GM18909 (cell line): ENCODE measurements around the gene CEP192.
"Not testable (repeated sequence)": the region's sequence is repeated elsewhere in the genome, so short reads cannot be mapped to it uniquely, and the experiment has no call there.

Experiments
- ATAC-seq: cut with Tn5 transposase; IDR thresholded peaks from one replicate; pipeline ENCODE4 v1.9.1; 2021; ENCODE audit warnings: mild to moderate bottlenecking; ENCODE audit not compliant: unreplicated experiment, poor library complexity

Gene CEP192

DNA sequence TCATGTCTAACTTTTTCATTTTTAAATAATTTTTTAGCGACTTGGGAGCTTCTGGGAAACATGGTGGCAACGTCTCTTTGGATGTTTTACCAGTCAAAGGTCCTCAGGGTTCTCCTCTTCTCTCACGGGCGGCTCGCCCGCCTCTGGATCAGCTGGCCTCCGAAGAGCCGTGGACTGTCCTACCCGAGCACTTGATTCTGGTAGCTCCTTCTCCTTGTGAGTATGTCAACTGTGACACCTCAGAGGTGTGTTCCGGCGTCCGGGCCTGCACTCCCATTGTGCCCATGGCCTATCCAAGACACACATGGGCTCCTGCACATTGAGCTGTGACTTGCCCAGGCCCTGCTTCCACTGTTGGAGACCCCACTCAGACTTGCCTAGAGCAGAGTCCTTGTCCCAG is 104.3 kb downstream of the CEP192 start:
- no peak for ATAC-seq

DNA sequence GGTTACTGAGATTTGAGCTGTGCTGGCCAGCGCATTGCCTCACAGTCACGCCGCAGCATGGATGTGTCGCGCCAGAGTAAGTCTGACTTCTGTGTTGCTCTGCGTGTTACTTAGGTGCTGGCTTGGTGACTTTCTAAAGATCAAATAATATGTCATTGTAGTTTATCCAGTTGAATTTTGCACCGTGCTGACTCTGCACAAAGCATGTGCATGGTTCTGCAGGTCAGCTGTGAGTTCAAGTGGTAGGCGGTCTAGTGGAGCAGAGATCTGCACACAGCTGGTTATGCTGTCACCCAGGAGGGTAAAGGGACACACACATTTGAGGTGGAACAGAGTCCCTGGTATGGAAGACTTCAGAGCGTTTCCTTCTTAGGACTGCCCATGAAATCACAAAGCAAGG is 105.1 kb downstream of the CEP192 start:
- no peak for ATAC-seq

DNA sequence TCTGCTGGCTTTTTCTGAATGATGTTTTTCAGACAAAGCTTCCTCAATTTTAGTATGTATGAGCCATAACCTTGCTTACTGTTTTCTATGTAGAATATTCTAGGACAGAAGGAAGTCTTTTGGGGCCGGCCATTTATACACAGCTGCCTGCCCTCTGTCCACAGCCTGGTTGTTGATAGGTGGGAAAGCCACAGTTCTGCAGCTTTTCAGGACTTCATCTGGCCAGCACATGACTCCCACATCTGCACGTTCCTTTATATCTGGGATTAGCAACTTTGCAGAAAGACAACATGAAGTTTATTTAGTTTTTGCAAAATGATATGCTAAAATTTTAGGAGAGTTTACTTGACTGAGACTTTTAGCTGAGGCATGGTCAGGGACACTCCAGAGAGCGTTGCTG is 105.6 kb downstream of the CEP192 start:
- ATAC-seq = no peak

DNA sequence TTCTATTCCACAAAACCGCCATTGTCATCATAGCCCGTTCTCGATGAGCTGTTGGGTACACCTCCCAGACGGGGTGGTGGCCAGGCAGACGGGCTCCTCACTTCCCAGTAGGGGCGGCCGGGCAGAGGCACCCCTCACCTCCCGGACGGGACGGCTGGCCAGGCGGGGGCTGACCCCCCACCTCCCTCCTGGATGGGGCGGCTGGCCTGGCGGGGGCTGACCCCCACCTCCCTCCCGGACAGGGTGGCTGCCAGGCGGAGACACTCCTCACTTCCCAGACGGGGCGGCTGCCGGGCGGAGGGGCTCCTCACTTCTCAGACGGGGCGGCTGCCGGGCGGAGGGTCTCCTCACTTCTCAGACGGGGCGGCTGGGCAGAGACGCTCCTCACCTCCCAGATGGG is 106.9 kb downstream of the CEP192 start:
- ATAC-seq = not testable (repeated sequence)

DNA sequence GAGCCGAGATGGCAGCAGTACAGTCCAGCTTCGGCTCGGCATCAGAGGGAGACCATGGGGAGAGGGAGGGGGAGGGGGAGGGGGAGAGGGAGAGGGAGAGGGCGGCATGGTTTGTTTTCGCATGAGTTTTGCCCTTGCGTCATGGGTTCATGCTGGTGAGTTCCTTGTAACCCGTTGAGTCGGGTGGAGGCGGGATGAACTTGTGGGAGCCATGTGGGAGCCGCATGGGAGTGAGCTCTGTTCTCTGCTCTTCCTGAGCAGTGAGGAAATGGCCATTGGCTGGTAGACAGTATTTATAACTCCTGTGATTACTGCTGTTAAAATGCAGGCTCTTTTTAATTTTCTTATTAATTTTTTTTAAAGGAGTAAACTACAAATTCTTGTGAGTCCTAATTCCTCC is 108.0 kb downstream of the CEP192 start:
- no peak for ATAC-seq

DNA sequence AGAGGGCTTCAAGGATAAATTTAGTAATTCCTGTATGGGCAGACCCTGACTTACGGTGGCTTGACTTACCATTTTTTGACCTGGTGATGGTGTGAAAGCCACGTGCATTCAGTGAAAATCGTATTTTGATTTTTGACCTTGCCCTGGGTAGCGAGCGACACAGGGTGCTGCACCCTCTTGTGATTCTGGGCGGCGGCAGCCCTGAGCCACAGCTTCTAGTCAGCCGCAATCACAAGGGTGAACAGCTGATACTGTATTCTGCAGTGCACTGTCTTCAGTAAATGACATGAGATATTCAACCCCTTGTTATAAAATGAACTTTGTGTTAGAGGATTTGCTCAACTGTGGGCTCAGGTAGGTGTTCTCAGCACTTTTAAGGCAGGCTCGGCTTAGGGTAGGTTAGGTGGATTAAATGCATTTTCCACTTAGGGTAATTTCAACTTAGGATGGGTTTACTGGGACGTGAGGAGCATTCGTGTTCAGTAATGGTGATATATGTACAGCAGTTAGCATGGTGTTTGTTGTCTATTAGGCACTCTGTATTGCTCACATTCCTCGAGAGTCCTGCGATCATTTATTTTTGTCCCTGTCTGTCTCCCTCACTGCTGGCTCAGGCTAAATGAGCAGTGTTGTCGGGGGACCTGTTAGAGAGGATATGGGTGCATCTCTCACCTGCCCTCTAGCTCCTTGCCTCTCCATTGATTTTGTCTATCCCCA is 109.9 kb downstream of the CEP192 start:
- ATAC-seq = no peak

DNA sequence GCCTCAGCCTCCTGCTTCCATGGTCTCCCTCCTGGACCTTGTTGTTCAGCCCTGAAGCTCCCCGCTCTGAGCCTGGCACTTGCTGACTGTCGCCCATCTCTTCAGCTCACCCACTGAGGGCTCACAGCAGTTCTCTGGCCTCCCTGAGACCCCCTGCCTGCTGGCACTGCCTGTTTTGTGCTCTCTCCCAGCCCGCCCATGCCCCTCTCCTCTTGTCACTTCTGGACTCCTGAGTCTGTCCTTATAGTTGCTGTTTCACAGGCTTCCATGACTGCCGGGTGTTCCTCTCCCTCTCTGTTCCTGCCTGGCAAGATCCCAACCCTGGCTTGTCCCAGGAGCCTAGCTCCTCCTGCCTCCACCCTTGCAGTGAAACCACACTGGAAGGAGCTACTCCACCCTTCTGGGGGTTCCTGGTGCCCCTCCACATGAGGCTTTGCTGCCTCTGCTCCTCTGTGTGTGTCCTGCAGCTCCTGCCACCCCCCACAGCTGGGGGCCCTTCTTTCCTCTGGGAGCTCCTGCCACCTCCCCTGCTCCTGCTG is 110.6 kb downstream of the CEP192 start:
- ATAC-seq = no peak

DNA sequence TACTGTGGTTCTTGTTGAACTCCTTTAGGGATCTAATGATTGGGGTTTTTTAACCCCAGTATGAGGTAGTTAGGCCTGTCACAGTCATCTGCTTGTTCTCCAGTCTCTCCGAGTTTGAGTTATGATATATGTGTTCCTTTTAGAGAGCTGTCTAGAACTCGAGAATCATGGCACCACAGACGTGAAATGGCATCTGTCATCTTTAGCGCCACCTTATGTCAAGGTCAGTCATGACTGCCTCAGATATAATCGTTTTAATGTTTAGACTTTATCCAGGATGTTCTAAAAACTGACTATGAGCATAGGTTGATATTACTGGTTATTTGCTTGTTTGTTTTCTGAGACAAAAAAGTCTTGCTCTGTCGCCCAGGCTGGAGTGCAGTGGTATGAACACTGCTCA is 112.2 kb downstream of the CEP192 start:
- no peak for ATAC-seq

DNA sequence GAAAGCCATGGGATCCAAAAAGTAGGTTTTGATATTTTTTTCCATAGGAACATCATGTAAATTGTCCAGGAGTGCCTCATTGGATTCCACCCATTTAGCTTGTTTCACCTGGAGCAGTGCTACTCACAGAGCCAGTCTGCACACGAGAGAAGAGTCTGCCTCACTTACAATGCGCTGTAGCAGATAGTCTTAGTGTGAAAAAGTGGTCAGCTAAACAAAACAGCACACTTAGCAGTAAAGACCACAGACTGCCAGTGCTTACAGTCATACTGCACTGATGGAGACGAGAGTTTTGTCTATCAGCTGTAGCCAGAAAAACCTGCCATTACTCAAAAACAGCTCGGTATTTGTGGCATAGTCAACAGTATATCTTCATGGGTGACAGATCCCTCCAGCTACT is 113.9 kb downstream of the CEP192 start:
- ATAC-seq = no peak

DNA sequence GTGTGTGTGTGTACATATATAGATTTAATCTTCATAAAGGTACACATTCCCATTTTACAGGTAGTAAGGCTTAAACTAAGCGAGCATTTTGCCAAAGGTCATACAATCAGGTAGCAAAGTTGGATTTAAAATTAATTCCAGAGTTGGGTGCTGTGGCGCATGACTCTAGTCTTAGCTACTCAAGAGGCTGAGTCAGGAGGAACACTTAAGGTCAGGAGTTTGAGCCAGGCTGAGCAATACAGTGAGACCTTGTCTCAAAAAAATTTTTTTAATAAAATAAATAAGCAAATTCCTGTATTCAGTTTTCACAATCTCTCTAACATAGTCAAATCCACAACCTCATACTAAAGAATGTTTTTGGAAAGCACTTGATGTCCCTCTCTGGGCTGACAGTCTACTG is 115.9 kb downstream of the CEP192 start:
- ATAC-seq = no peak

DNA sequence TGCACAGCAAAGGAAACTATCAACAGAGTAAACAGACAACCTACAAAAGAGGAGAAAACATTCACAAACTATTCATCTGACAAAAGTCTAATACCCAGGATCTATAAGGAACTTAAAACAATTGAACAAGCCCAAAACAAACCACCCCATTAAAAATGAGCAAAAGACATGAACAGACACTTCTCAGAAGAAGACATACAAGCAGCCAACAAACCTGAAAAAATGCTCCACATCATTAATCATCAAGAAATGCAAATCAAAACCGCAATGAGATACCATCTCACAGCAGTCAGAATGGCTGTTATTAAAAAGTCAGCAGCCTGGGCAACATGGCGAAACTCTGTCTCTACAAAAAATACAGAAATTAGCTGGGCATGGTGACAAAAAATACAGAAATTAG is 117.2 kb downstream of the CEP192 start:
- ATAC-seq = no peak

DNA sequence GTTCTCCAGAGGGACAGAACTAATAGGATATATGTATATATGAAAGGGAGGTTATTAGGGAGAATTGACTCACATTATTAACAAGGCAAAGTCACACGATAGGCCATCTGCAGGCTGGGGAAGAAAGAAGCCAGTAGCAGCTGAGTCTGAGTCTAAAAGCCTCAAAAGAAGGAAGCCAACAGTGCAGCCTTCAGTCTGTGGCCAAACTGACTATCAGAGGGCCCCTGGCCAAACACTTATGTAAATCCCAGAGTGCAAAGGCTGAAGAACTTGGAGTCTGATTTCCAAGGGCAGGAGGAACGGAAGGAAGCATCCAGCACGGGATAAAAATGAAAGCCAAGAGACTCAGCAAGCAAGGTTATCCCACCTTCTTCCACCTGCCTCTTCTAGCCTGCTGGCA is 119.4 kb downstream of the CEP192 start:
- ATAC-seq = no peak

DNA sequence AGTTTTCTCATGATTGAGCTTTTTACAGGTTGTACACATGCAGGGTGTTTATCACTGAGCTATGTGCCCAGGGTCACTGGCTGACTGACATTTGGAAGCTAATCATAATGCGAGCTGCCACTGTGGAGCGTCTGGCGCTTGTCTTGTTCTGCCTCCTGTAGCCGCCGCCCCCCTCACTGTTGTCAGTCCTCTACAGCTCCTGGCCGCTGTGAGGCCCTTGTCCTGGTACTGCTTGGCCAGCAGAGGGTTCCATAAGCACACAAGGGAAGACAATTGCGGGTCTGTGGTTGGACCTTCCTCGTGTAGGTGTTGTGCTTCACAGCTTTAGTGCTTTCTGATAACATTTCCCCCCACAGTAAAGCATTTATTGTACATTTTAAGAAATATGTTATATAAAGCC is 121.8 kb downstream of the CEP192 start:
- ATAC-seq = no peak

DNA sequence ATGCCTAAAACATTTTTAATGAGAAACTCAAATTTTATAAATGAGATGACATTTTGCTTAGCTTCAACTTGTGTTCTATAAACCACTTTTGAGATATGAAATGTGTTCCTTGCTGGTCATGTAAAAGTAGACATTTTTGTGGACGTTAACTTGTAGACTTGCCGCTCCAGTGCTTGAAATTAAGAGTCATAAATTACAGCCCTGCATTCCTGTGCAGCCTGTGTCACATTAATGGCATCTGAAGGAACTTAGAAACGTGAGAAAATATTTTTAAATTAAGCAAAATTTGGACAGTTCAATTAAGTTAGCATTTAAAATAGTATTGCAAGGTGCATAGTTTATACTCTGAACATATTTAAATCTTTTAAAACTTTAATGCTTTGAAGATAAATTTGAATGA is 129.1 kb downstream of the CEP192 start:
- ATAC-seq = no peak

DNA sequence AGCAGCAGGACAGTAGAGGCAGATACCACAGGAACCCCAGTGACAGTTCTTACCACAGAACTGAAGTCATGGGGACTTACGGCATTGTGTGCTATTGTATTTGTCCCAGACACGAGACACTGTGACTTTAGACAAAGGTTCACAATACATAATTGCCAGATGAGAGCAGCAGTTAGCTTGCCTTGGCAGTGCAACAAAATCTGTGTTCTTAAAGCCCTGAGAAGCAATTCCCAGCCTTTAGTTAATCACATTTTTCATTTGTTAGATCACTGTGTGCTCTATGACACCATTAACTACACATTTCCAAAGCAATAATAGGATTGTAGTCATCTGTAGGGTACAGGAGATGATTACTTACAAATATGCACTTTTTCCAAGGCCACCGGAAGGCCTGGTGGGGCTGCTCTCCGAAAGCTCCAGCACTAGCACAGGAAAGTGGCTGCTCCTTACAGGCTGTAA is 129.8 kb downstream of the CEP192 start:
- no peak for ATAC-seq

DNA sequence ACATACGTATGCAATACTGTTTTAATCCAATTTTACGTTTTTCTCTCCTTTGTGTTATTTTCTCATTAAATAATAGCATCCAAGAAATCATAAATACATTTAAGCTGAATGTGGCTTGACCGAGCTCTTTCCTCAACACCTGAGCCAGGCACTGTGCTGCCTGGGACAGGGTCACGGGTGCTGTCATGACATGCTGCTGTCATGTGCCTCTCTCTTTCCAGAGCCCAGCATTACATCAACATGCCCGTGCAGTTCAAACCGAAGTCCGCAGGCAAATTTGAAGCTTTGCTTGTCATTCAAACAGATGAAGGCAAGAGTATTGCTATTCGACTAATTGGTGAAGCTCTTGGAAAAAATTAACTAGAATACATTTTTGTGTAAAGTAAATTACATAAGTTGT is 133.2 kb downstream of the CEP192 start:
- no peak for ATAC-seq

DNA sequence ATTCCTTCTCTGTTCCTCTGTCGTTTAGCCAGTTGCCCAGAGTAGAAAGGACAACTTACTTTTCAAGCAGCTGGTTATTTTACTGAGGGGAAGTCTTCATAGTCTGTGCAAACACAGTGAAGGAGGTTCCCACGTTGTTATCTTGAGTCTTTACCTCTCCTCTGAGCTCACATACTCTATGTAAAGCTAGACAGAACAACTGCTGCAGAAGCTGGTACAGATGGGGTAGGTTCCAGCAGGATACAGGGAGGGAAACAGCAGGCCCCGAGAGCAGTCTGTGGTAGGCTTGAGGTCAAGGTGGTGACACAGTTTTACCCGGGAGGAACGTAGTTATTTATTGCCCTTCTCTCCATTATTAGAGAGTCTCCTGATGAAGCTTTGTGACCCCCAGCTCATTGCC is 134.0 kb downstream of the CEP192 start:
- no peak for ATAC-seq

DNA sequence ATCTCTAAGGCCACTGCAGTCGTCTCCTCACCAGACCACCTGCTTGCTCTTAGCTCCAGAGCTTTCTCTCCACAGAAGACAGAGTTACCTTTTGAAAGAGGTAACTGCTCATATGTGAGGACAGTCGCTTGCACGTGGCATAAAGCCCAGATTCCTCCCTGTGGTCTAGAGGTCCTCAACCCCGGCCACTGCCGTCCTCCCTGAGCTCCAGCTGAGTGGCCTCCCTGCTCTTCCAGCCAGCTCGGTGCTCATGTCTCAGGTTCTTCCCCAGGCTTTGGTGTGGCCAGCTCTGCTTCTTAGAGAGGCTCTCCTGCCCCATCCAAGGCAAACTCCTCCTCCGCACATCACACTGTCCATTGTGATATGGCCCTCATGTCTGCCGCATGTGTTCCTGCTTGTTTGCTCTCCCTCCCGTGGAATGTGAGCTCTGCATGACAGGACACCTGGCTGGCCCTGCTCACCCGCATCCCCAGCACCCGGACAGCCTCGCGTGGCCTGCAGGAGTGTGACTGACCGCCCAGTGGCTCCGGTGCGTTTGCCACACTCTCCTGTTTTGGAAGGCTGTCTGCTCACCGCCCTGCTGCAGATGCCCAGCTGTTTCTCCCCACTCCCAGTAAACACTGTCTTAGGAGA is 135.9 kb downstream of the CEP192 start:
- ATAC-seq = no peak

DNA sequence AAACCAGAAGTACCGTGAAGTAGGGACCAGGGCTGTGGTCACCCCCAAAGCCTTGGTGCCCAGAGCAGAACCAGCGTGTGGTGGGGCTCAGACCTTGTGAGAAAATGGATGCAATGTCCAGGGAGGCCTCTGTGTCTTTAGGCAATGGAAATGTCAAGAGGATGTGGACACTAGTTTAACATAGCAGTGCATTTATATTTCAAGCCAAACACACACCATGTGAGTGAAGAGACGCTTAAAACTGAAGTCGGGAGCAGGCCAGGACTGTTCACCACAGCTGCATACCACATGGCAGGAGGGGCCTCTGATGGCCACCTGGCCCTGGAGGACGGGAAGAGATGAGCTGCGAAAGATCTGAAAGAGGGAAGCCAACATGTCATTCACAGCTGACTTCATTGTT is 140.1 kb downstream of the CEP192 start:
- no peak for ATAC-seq

DNA sequence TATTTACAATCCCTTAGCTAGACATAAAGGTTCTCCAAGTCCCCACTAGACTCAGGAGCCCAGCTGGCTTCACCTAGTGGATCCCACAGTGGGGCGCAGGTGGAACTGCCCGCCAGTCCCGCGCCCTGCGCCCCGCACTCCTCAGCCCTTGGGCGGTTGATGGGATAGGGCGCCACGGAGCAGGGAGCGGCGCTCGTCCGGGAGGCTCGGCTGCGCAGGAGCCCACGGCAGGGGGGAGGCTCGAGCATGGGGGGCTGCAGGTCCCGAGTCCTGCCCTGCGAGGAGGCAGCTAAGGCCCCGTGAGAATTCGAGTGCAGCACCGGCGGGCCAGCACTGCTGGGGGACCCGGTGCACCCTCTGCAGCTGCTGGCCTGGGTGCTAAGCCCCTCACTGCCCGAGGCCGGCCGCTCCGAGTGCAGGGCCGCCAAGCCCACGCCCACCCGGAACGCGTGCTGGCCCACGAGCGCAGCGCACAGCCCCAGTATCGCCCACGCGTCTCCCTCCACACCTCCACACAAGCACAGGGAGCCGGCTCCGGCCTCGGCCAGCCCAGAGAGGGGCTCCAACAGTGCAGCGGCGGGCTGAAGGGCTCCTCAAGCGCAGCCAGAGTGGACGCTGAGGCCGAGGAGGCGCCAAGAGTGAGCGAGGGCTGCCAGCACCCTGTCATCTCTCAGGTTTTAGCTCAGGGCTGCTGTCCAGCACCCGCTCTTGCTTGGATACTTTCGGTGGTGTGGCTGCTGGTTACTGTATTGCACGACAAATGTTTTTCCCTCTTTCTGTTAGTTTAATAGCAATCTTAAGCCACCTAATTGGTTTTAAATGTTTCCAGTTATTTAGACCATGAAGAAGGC is 143.6 kb downstream of the CEP192 start:
- ATAC-seq = no peak
